K562 (cell line): ENCODE data around the gene IL4I1. TPM values are rescaled to one million over a fixed set of nuclear protein-coding genes. Genes with fewer than 3 reads are reported as not detected.

Experiments
- ATAC-seq: fragments of 200-7000 bp; cut with Tn5 transposase; 3 replicates; pipeline ENCODE4 v1.9.1; 2020; ENCODE audit warnings: moderate library complexity
- BruUV-seq: library from RNA; stranded (reverse); fragments of 400-500 nt; replicated peaks from 2 replicates; lab custom pipeline; 2021; lab: Mats Ljungman, UMichigan
- CTCF ChIA-PET: fragments of 300-600 bp; formaldehyde crosslinking; extraction: SDS; loops from one replicate; lab custom pipeline; 2021; ENCODE audit warnings: low intra/inter-chr PET ratio; lab: Yijun Ruan, JAX
- POLR2A ChIA-PET: fragments of 300-600, 350-650 bp; sonication (Branson Sonifier 250); formaldehyde crosslinking; extraction: SDS; loops from one replicate; lab custom pipeline; 2021; ENCODE audit warnings: antibody characterized with exemption, inconsistent platforms; lab: Yijun Ruan, JAX
- DNase-seq, 4 experiments: peaks; one replicate each; pipeline versions ENCODE4 v3.0.0 to v3.0.0-alpha.2; 2011 to 2018; ENCODE audit warnings: low spot score in 3 of 4, mixed read lengths in 3 of 4; ENCODE audit errors: extremely low read depth in 1 of 4
- FAIRE-seq: peaks from 2 replicates; lab custom pipeline; 2011; peaks lifted over from hg19 to GRCh38; lab: Jason Lieb, UNC
- H2AFZ ChIP-seq: 2 replicates; pipeline ENCODE4 v1.6.0; 2011; ENCODE audit warnings: low read depth, low read length, control low read depth, inconsistent platforms
- H3K27ac ChIP-seq: fragments of 200-600 bp; 3 replicates; pipeline ENCODE4 v1.8.0; 2011; ENCODE audit warnings: low read depth, mild to moderate bottlenecking, control low read depth, inconsistent platforms, low read length, moderate library complexity, mixed read lengths; ENCODE audit errors: extremely low read depth
- H3K27me3 ChIP-seq, 2 experiments: fragments of 300-600 bp in 1 of 2; 2 replicates in 1 of 2; 3 replicates in 1 of 2; pipeline versions ENCODE4 v1.6.0 to v1.8.0; 2011; ENCODE audit warnings: inconsistent platforms in 2 of 2, low read length in 2 of 2, mild to moderate bottlenecking in 1 of 2, mixed read lengths in 1 of 2, moderate library complexity in 1 of 2; ENCODE audit not compliant: control insufficient read depth in 2 of 2, insufficient read depth in 2 of 2
- H3K36me3 ChIP-seq: fragments of 300-600 bp; 3 replicates; pipeline ENCODE4 v1.8.0; 2011; ENCODE audit warnings: mild to moderate bottlenecking, low read length, inconsistent platforms; ENCODE audit not compliant: control insufficient read depth, insufficient read depth
- H3K4me1 ChIP-seq, 2 experiments: fragments of 200-600 bp in 1 of 2; replicated peaks in 1 of 2; 2 replicates in 1 of 2; 3 replicates in 1 of 2; pipeline versions ENCODE4 v1.5.1 to v1.8.0; 2011; ENCODE audit warnings: inconsistent platforms in 2 of 2, low read length in 2 of 2, mild to moderate bottlenecking in 1 of 2, mixed read lengths in 1 of 2, moderate library complexity in 1 of 2; ENCODE audit not compliant: control insufficient read depth in 2 of 2, insufficient read depth in 2 of 2
- H3K4me2 ChIP-seq: 2 replicates; pipeline ENCODE4 v1.6.1; 2011; ENCODE audit warnings: low read length, control low read depth, inconsistent platforms, mixed read lengths; ENCODE audit not compliant: insufficient read depth
- H3K4me3 ChIP-seq: fragments of 200-600 bp; sonication (generic), shearing (Covaris generic); 2 replicates; pipeline ENCODE4 v1.5.1; 2016; ENCODE audit warnings: control low read depth, inconsistent platforms
- H3K79me2 ChIP-seq: fragments of 200-600 bp; 3 replicates; pipeline ENCODE4 v1.8.0; 2011; ENCODE audit warnings: low read length, inconsistent platforms; ENCODE audit not compliant: control insufficient read depth, insufficient read depth
- H3K9ac ChIP-seq, 2 experiments: 2 replicates each; pipeline versions ENCODE4 v1.6.0 to v1.6.1; 2011; ENCODE audit warnings: low read depth in 2 of 2, low read length in 2 of 2, control low read depth in 1 of 2, inconsistent platforms in 1 of 2, mild to moderate bottlenecking in 1 of 2, mixed read lengths in 1 of 2; ENCODE audit not compliant: insufficient read depth in 1 of 2
- H3K9me1 ChIP-seq: one replicate; pipeline ENCODE4 v1.6.0; 2011; ENCODE audit warnings: inconsistent platforms, mild to moderate bottlenecking, low read length, moderate library complexity; ENCODE audit not compliant: control insufficient read depth, insufficient read depth
- H3K9me3 ChIP-seq: replicated peaks from 2 replicates; pipeline ENCODE4 v1.5.1; 2011; ENCODE audit warnings: low read depth, low read length, inconsistent platforms; ENCODE audit not compliant: control insufficient read depth, insufficient read depth
- H4K20me1 ChIP-seq: replicated peaks from 2 replicates; pipeline ENCODE4 v1.6.1; 2011; ENCODE audit warnings: low read length, inconsistent platforms, mixed read lengths; ENCODE audit not compliant: control insufficient read depth, insufficient read depth
- BCOR ChIP-seq: fragments of 450-650 bp; IDR thresholded peaks from 2 replicates; pipeline ENCODE4 v1.6.1; 2016
- BRD4 ChIP-seq: fragments of 200-600 bp; sonication (generic); IDR thresholded peaks from 2 replicates; pipeline ENCODE4 v1.6.1; 2017; ENCODE audit warnings: inconsistent platforms
- CBFA2T2 ChIP-seq: fragments of 450-650 bp; conservative IDR thresholded peaks from 2 replicates; pipeline ENCODE4 v1.6.1; 2017; ENCODE audit warnings: mild to moderate bottlenecking
- CBX3 ChIP-seq, 2 experiments: IDR thresholded peaks; 1 replicate in 1 of 2; 2 replicates in 1 of 2; pipeline ENCODE4 v1.6.1; 2012; ENCODE audit warnings: inconsistent platforms in 2 of 2, low read length in 2 of 2, borderline replicate concordance in 1 of 2, control low read depth in 1 of 2
- ELF2 ChIP-seq: fragments of 250-450 bp; sonication (Bioruptor Pico); IDR thresholded peaks from 2 replicates; pipeline ENCODE4 v1.5.0; 2021; ENCODE audit warnings: mild to moderate bottlenecking
- EP400 ChIP-seq: fragments of 450-650 bp; IDR thresholded peaks from 2 replicates; pipeline ENCODE4 v1.6.1; 2017; ENCODE audit warnings: antibody characterized with exemption, mild to moderate bottlenecking, moderate library complexity
- IRF2 ChIP-seq: sonication (generic); formaldehyde crosslinking; IDR thresholded peaks from 2 replicates; pipeline ENCODE4 v1.8.1; 2022; ENCODE audit warnings: mild to moderate bottlenecking, missing genetic modification reagents
- MTA1 ChIP-seq: fragments of 450-650 bp; IDR thresholded peaks from 2 replicates; pipeline ENCODE4 v1.6.1; 2017; ENCODE audit warnings: borderline replicate concordance
- POLR2AphosphoS2 ChIP-seq: IDR thresholded peaks from 2 replicates; pipeline ENCODE4 v1.6.1; 2012; ENCODE audit warnings: low read length, improper control_type of control experiment
- POLR2G ChIP-seq: fragments of 200-400 bp; formaldehyde crosslinking; IDR thresholded peaks from 2 replicates; pipeline ENCODE4 v1.6.1; 2017; ENCODE audit warnings: low read depth, mild to moderate bottlenecking, antibody characterized with exemption, low read length, moderate library complexity
- RBFOX2 ChIP-seq: fragments of 200-400 bp; formaldehyde crosslinking; IDR thresholded peaks from 2 replicates; pipeline ENCODE4 v1.6.1; 2017; ENCODE audit warnings: low read depth, mild to moderate bottlenecking, low read length, moderate library complexity
- RBM25 ChIP-seq: fragments of 200-400 bp; formaldehyde crosslinking; IDR thresholded peaks from 2 replicates; pipeline ENCODE4 v1.6.1; 2018; ENCODE audit warnings: low read length, low read depth, moderate library complexity; ENCODE audit not compliant: severe bottlenecking
- SP2 ChIP-seq: IDR thresholded peaks from 2 replicates; pipeline ENCODE4 v1.6.1; 2011; ENCODE audit warnings: mild to moderate bottlenecking, low read depth, low read length, moderate library complexity; ENCODE audit not compliant: poor library complexity, severe bottlenecking; ENCODE audit errors: extremely low read depth
- TRIM28 ChIP-seq: fragments of 450-650 bp; IDR thresholded peaks from 2 replicates; pipeline ENCODE4 v1.6.1; 2017
- WGBS: fragments of 100-300 bp; shearing (Covaris generic); methylation state at CpG from one replicate; pipeline ENCODE4 v1.1.6; 2016; ENCODE audit warnings: low coverage, mixed read lengths; ENCODE audit not compliant: insufficient coverage; ENCODE audit errors: missing lambda C conversion rate; 5-methylcytosine and 5-hydroxymethylcytosine counted together
- in situ Hi-C: fragments of 300-500 bp; cut with MboI; formaldehyde crosslinking; loops from 4 replicates; pipeline ENCODE4 v1.15.0; 2018; ENCODE audit warnings: inconsistent platforms, mixed read lengths
- intact Hi-C: fragments of 100-400 bp; cut with micrococcal nuclease; formaldehyde crosslinking; loops from 2 replicates; pipeline ENCODE4 v1.14.2; 2022
- polyA plus RNA-seq, 8 experiments: library from polyadenylated mRNA; depleted of rRNA in 4 of 8; stranded (reverse) in 5 of 8; unstranded in 3 of 8; fragments of >200 nt; fragmentation: Nextera tagmentation in 2 of 8; fragmentation: Illumina TruSeq in 1 of 8; extraction: Ambion mirVana in 2 of 8; extraction: Trizol in 1 of 8; gene quantifications; 2 replicates each; pipeline versions ENCODE4 v1.2.1 to v1.2.3, GENCODE V29; 2011 to 2014; ENCODE audit warnings: inconsistent platforms in 1 of 8, missing spikeins in 1 of 8
- total RNA-seq, 7 experiments: library from RNA; depleted of rRNA in 6 of 7; stranded (reverse); fragments of >200 nt in 6 of 7; fragmentation: Illumina TruSeq in 2 of 7; extraction: Trizol in 2 of 7; gene quantifications; 2 replicates each; pipeline versions ENCODE4 v1.2.1 to v1.2.3, GENCODE V29; 2011 to 2021; ENCODE audit warnings: low replicate concordance in 1 of 7
- TF ChIP-seq, protein P1 (sequence below): fragments of 250-450 bp; sonication (Bioruptor Pico); IDR thresholded peaks from 2 replicates; pipeline ENCODE4 v1.8.0; 2022; ENCODE audit warnings: inconsistent platforms

The IL4I1 gene
- total and polyA plus RNA-seq, 9 of the 15 experiments (the other 6 are each of a cell fraction or from before 2014, with no cell fraction given), result 0.06 to 0.95 (median 0.43) TPM; not detected in 2

DNA sequence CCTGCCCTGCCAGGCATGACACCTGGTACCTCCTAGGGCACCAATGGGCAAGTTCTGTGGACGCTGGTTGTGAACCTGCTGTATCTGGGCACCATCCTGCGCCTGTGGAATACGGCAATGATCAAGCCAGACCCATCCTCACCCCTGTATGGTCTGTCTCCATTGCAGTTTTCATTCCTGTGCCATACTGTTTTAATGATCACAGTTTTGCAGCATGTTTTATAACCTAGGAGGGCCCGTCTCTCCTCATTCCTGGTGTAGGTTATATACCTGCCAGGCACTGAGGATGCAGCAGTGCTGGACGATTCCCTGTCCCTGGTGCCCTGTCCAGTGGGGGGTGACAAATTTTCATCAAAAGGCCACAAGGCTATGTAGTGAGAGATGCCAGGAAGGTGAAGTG, 13.6 kb downstream of the IL4I1 start (continued):
- TF ChIP-seq EP400, result no peak
- TF ChIP-seq CBX3 (IDR thresholded peaks at IDR 0.05; ENCODE audit: borderline replicate concordance in 1 of 2, low read length in 2 of 2), result 0 out of 3 replicates have a peak, but pooled peaks of 1 of the 2 experiments have one; percentile 48
- TF ChIP-seq SP2, result no peak
- TF ChIP-seq BCOR, result 0 out of 2 replicates have a peak, but pooled peaks have one; percentile 12
- TF ChIP-seq ELF2 (CRISPR knock-in tag), result no peak
- TF ChIP-seq, protein P1, sequence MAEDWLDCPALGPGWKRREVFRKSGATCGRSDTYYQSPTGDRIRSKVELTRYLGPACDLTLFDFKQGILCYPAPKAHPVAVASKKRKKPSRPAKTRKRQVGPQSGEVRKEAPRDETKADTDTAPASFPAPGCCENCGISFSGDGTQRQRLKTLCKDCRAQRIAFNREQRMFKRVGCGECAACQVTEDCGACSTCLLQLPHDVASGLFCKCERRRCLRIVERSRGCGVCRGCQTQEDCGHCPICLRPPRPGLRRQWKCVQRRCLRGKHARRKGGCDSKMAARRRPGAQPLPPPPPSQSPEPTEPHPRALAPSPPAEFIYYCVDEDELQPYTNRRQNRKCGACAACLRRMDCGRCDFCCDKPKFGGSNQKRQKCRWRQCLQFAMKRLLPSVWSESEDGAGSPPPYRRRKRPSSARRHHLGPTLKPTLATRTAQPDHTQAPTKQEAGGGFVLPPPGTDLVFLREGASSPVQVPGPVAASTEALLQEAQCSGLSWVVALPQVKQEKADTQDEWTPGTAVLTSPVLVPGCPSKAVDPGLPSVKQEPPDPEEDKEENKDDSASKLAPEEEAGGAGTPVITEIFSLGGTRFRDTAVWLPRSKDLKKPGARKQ (CRISPR knock-in tag), result no peak
- peak; percentile 78 for TF ChIP-seq RBM25
- 0 out of 2 replicates have a peak, but pooled peaks have one; percentile 49 for TF ChIP-seq TRIM28
- TF ChIP-seq MTA1, result no peak
- no peak for TF ChIP-seq POLR2AphosphoS2
- TF ChIP-seq BRD4, result no peak
- TF ChIP-seq IRF2, result no peak

DNA sequence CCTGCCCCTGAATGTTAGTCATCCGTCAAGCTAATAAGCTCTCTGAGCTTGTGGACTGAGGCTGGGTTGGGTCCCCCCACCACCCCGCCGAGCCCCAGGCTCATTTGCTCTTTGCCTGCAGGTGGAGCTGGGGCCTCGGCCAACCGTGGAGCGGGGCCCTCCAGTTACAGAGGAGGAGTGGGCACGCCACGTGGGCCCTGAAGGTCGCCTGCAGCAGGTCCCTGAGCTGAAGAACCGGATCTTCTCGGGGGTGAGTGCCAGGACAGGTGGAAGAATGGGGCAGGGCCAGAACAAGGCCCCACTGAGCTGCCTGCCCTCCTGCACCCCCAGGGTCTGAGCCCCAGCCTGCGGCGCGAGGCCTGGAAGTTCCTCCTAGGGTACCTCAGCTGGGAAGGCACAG, 14.0 kb downstream of the IL4I1 start:
- Histone ChIP-seq H3K27me3 (no peaks in the 10 kb centered on the region), H3K9me1 (no peaks in the 10 kb centered on the region), H3K9ac (no peak overlapping the region), H2AFZ (no peak overlapping the region), H3K4me1 (peaks cover 6 to 61% of the 10 kb centered on the region in 2 experiments; a peak in 3 of 5 replicates), H3K36me3 (peaks cover 55% of the 10 kb centered on the region), H3K4me2 (no peak overlapping the region), H4K20me1 (no peaks in the 10 kb centered on the region), H3K79me2 (peaks cover 4% of the 10 kb centered on the region), H3K9me3 (no peaks in the 10 kb centered on the region), H3K4me3 (no peak overlapping the region), H3K27ac (no peak overlapping the region)
- intact Hi-C loops, result no loop called here
- 100% methylated on average over 8 of the region's 14 CpGs for WGBS
- BruUV-seq, result no TSS peak
- ATAC-seq (no peak), FAIRE-seq (no peak), DNase-seq (no peak)
- TF ChIP-seq RBFOX2 (0 out of 2 replicates have a peak, but pooled peaks have one; percentile 18), CBFA2T2 (no peak), POLR2G (peak; percentile 14; the same call in 1 of the 2 replicates)
- in situ Hi-C loops, result no loop called here
- CTCF ChIA-PET, result no interaction called here
- POLR2A ChIA-PET, result no interaction called here
